GM23338 (cell line): ENCODE results near the gene COL8A2. TPM values are rescaled to one million over a fixed set of nuclear protein-coding genes. Genes with fewer than 3 reads are reported as not detected.

Source experiments
- ATAC-seq: fragments of 200-7000 bp; cut with Tn5 transposase; 3 replicates; pipeline ENCODE4 v1.9.1; 2020
- DNase-seq: peaks from one replicate; pipeline ENCODE4 v3.0.0-alpha.2; 2015; ENCODE audit warnings: low spot score
- H2AFZ ChIP-seq: fragments of 200-600 bp; sonication (generic); 2 replicates; pipeline ENCODE4 v1.8.0; 2016; ENCODE audit warnings: antibody characterized with exemption, mild to moderate bottlenecking, moderate library complexity
- H3F3A ChIP-seq: fragments of 200-600 bp; sonication (generic); replicated peaks from 2 replicates; pipeline ENCODE4 v1.8.0; 2017; ENCODE audit warnings: antibody characterized with exemption, mixed run types, low read depth
- H3K27ac ChIP-seq: fragments of 200-600 bp; sonication (generic); 2 replicates; pipeline ENCODE4 v1.6.1; 2016; ENCODE audit warnings: low read depth
- H3K27me3 ChIP-seq: fragments of 200-600 bp; sonication (generic); 2 replicates; pipeline ENCODE4 v1.8.0; 2016; ENCODE audit warnings: mild to moderate bottlenecking, mixed run types, moderate library complexity; ENCODE audit not compliant: insufficient read depth
- H3K36me3 ChIP-seq: fragments of 200-600 bp; sonication (generic); 2 replicates; pipeline ENCODE4 v1.8.0; 2016; ENCODE audit warnings: mild to moderate bottlenecking; ENCODE audit not compliant: insufficient read depth
- H3K4me1 ChIP-seq: fragments of 200-600 bp; sonication (generic); 2 replicates; pipeline ENCODE4 v1.8.0; 2016; ENCODE audit warnings: mild to moderate bottlenecking, moderate library complexity; ENCODE audit not compliant: insufficient read depth
- H3K4me2 ChIP-seq: fragments of 200-600 bp; sonication (generic); 2 replicates; pipeline ENCODE4 v1.7.1; 2017; ENCODE audit warnings: mixed run types
- H3K4me3 ChIP-seq: fragments of 200-600 bp; sonication (generic); 2 replicates; pipeline ENCODE4 v1.6.1; 2016; ENCODE audit warnings: mixed run types
- H3K79me2 ChIP-seq: fragments of 200-600 bp; sonication (generic); replicated peaks from 2 replicates; pipeline ENCODE4 v1.8.0; 2017; ENCODE audit warnings: mild to moderate bottlenecking; ENCODE audit not compliant: insufficient read depth
- H3K9me2 ChIP-seq: fragments of 200-600 bp; sonication (generic); 2 replicates; pipeline ENCODE4 v1.8.0; 2017; ENCODE audit not compliant: insufficient read depth
- H4K20me1 ChIP-seq: fragments of 200-600 bp; sonication (generic); replicated peaks from 2 replicates; pipeline ENCODE4 v1.8.0; 2017; ENCODE audit warnings: mild to moderate bottlenecking; ENCODE audit not compliant: insufficient read depth
- H3K27ac Mint-ChIP-seq: 2 replicates; pipeline ENCODE4 v1.8.0; 2020; ENCODE audit warnings: inconsistent platforms, mild to moderate bottlenecking, moderate library complexity, mixed read lengths
- H3K27me3 Mint-ChIP-seq: 3 replicates; pipeline ENCODE4 v1.8.0; 2022; ENCODE audit warnings: low read depth, mild to moderate bottlenecking, moderate library complexity, mixed read lengths, inconsistent platforms; ENCODE audit not compliant: insufficient read depth, poor library complexity
- H3K36me3 Mint-ChIP-seq: 3 replicates; pipeline ENCODE4 v1.8.0; 2021; ENCODE audit warnings: low read depth, mild to moderate bottlenecking, inconsistent platforms, moderate library complexity, mixed read lengths
- H3K4me1 Mint-ChIP-seq: 3 replicates; pipeline ENCODE4 v1.8.0; 2020; ENCODE audit warnings: mild to moderate bottlenecking, inconsistent platforms, mixed read lengths
- H3K4me3 Mint-ChIP-seq: 3 replicates; pipeline ENCODE4 v1.8.0; 2021; ENCODE audit warnings: moderate library complexity, mild to moderate bottlenecking, inconsistent platforms, mixed read lengths
- H3K9me3 Mint-ChIP-seq: 3 replicates; pipeline ENCODE4 v1.8.0; 2020; ENCODE audit warnings: moderate library complexity, mild to moderate bottlenecking, inconsistent platforms, mixed read lengths
- CREB1 ChIP-seq: fragments of 250-450 bp; sonication (Bioruptor Pico); IDR thresholded peaks from 2 replicates; pipeline ENCODE4 v1.5.0; 2020; ENCODE audit warnings: low read depth, mild to moderate bottlenecking, moderate library complexity
- CTCF ChIP-seq, 2 experiments: fragments of 200-600 bp in 1 of 2; sonication (generic) in 1 of 2; conservative IDR thresholded peaks; 2 replicates each; pipeline versions ENCODE4 v1.5.1 to v1.6.1; 2016 to 2017; ENCODE audit warnings: antibody characterized with exemption in 2 of 2, low read depth in 2 of 2, mild to moderate bottlenecking in 2 of 2, moderate library complexity in 1 of 2
- EZH2 ChIP-seq: fragments of 200-600 bp; sonication (generic); IDR thresholded peaks from one replicate; pipeline ENCODE4 v1.8.0; 2017; ENCODE audit warnings: antibody characterized with exemption, mild to moderate bottlenecking, low read depth; ENCODE audit not compliant: unreplicated experiment
- EZH2phosphoT487 ChIP-seq: fragments of 200-600 bp; sonication (generic); IDR thresholded peaks from one replicate; pipeline ENCODE4 v1.8.1; 2018; ENCODE audit warnings: antibody characterized with exemption; ENCODE audit not compliant: unreplicated experiment
- JUNB ChIP-seq: IDR thresholded peaks from one replicate; pipeline ENCODE4 v1.6.1; 2016; ENCODE audit warnings: antibody characterized with exemption; ENCODE audit not compliant: unreplicated experiment
- NANOG ChIP-seq: IDR thresholded peaks from 2 replicates; pipeline ENCODE4 v1.6.1; 2016; ENCODE audit warnings: antibody characterized with exemption, borderline replicate concordance
- POLR2AphosphoS5 ChIP-seq: IDR thresholded peaks from 2 replicates; pipeline ENCODE4 v1.6.1; 2016; ENCODE audit warnings: antibody characterized with exemption, low read depth
- REST ChIP-seq: IDR thresholded peaks from one replicate; pipeline ENCODE4 v1.6.1; 2018; ENCODE audit warnings: antibody characterized with exemption; ENCODE audit not compliant: unreplicated experiment
- STAT1 ChIP-seq: IDR thresholded peaks from one replicate; pipeline ENCODE4 v1.6.1; 2016; ENCODE audit warnings: antibody characterized with exemption; ENCODE audit not compliant: unreplicated experiment
- ZNF114 ChIP-seq: fragments of 250-450 bp; sonication (Bioruptor Pico); IDR thresholded peaks from 2 replicates; pipeline ENCODE4 v1.5.0; 2020; ENCODE audit warnings: mild to moderate bottlenecking, moderate library complexity
- ZNF331 ChIP-seq: fragments of 250-450 bp; sonication (Bioruptor Pico); IDR thresholded peaks from 2 replicates; pipeline ENCODE4 v1.5.0; 2020; ENCODE audit warnings: low read depth, mild to moderate bottlenecking, moderate library complexity
- ZNF462 ChIP-seq: fragments of 250-450 bp; sonication (Bioruptor Pico); IDR thresholded peaks from 2 replicates; pipeline ENCODE4 v1.5.0; 2020; ENCODE audit warnings: mild to moderate bottlenecking, moderate library complexity
- polyA plus RNA-seq: library from polyadenylated mRNA; unstranded; fragments of >200 nt; fragmentation: Nextera tagmentation; extraction: Ambion mirVana; gene quantifications from 2 replicates; pipeline ENCODE4 v1.2.1, GENCODE V29; 2016
- total RNA-seq: library from RNA; depleted of rRNA; stranded (reverse); fragments of >200 nt; shearing (Covaris generic); gene quantifications from 2 replicates; pipeline ENCODE4 v1.2.3, GENCODE V29; 2014
- TF ChIP-seq, protein P1 (sequence below): IDR thresholded peaks from 2 replicates; pipeline ENCODE4 v1.6.1; 2016; ENCODE audit warnings: antibody characterized with exemption

The COL8A2 gene
- total and polyA plus RNA-seq, 2 experiments from 2014 or later = 0.95 to 4.9 TPM

GRCh38 chr1:36106269-36106668 is 18.8 kb downstream of the COL8A2 start:
- H3K27ac Mint-ChIP-seq = no peak overlapping the region
- no peaks in the 10 kb centered on the region for H3K27me3 ChIP-seq
- no peak overlapping the region for H3K4me2 ChIP-seq
- H3K4me3 Mint-ChIP-seq = no peak overlapping the region
- H3K79me2 ChIP-seq = no peaks in the 10 kb centered on the region
- H3K27ac ChIP-seq = no peak overlapping the region
- no peak overlapping the region for H3K4me3 ChIP-seq
- no peaks in the 10 kb centered on the region; the same call in 2 of the 3 replicates for H3K4me1 Mint-ChIP-seq
- DNase-seq (no peak), ATAC-seq (no peak)
- no peaks in the 10 kb centered on the region for H3K36me3 ChIP-seq
- H2AFZ ChIP-seq = no peak overlapping the region
- H4K20me1 ChIP-seq = no peaks in the 10 kb centered on the region
- no peaks in the 10 kb centered on the region; the same call in 2 of the 3 replicates for H3K9me3 Mint-ChIP-seq
- H3K9me2 ChIP-seq = no peaks in the 10 kb centered on the region
- H3K4me1 ChIP-seq = no peaks in the 10 kb centered on the region
- TF ChIP-seq EZH2 (no peak), ZNF462 (CRISPR knock-in tag) (no peak), POLR2AphosphoS5 (no peak), STAT1 (no peak), JUNB (no peak), EZH2phosphoT487 (no peak), NANOG (no peak), ZNF331 (CRISPR knock-in tag) (no peak), CREB1 (CRISPR knock-in tag) (no peak), ZNF114 (CRISPR knock-in tag) (no peak), CTCF (conservative IDR thresholded peaks at IDR 0.05; ENCODE audit: low read depth in 2 of 2) (no peak), REST (no peak)
- TF ChIP-seq, protein P1, sequence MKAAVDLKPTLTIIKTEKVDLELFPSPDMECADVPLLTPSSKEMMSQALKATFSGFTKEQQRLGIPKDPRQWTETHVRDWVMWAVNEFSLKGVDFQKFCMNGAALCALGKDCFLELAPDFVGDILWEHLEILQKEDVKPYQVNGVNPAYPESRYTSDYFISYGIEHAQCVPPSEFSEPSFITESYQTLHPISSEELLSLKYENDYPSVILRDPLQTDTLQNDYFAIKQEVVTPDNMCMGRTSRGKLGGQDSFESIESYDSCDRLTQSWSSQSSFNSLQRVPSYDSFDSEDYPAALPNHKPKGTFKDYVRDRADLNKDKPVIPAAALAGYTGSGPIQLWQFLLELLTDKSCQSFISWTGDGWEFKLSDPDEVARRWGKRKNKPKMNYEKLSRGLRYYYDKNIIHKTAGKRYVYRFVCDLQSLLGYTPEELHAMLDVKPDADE = no peak
- no peaks in the 10 kb centered on the region for H3K36me3 Mint-ChIP-seq
- H3K27me3 Mint-ChIP-seq = peaks cover 7% of the 10 kb centered on the region
- no peaks in the 10 kb centered on the region for H3F3A ChIP-seq
